M059J (cell line): ENCODE measurements around the gene MRPL28. TPM values are rescaled to one million over a fixed set of nuclear protein-coding genes. Genes with fewer than 3 reads are reported as not detected.
A peak's percentile ranks its signal among the peaks of the same experiment; 100 is the strongest.
"Not testable (repeated sequence)": the region's sequence is repeated elsewhere in the genome, so short reads cannot be mapped to it uniquely, and the experiment has no call there.

ENCODE experiments used
- DNase-seq: peaks from one replicate; pipeline ENCODE4 v3.0.0-alpha.2; 2012; ENCODE audit warnings: low read depth
- total RNA-seq: library from RNA; depleted of rRNA; stranded (reverse); fragments of >200 nt; shearing (Covaris generic); gene quantifications from 2 replicates; pipeline ENCODE4 v1.2.3, GENCODE V29; 2014

MRPL28 gene
- total RNA-seq, 1 experiment from 2014 or later, result 177 TPM

- DNase-seq, result no peak
Observed at GRCh38 chr16:360698-361336, 9.5 kb downstream of the MRPL28 start.

GRCh38 chr16:359871-360697 is 10.3 kb downstream of the MRPL28 start:
- DNase-seq, result no peak

GRCh38 chr16:359067-359763 is 11.1 kb downstream of the MRPL28 start:
- DNase-seq, result no peak

GRCh38 chr16:356741-357140 is 13.6 kb downstream of the MRPL28 start:
- DNase-seq, result no peak

GRCh38 chr16:354971-355461 is 15.3 kb downstream of the MRPL28 start:
- no peak for DNase-seq

- no peak for DNase-seq
Observed at GRCh38 chr16:354291-354881, 16.0 kb downstream of the MRPL28 start.

GRCh38 chr16:353404-354290 is 16.7 kb downstream of the MRPL28 start:
- DNase-seq, result no peak

GRCh38 chr16:352547-353403 is 17.6 kb downstream of the MRPL28 start, which contains the start of gene AXIN1:
TSS of gene AXIN1 (minus strand) at chr16:352723. CDS start at chr16:347025, 5,698 bp downstream.
- peak; percentile 92 for DNase-seq

GRCh38 chr16:351804-352520 is 18.4 kb downstream of the MRPL28 start:
- DNase-seq, result peak; percentile 25

- no peak for DNase-seq
Observed at GRCh38 chr16:350203-350602, 20.1 kb downstream of the MRPL28 start.

GRCh38 chr16:349211-349610 is 21.1 kb downstream of the MRPL28 start:
- DNase-seq, result no peak

- DNase-seq, result not testable (repeated sequence)
Observed at GRCh38 chr16:348495-348894, 21.8 kb downstream of the MRPL28 start.

- DNase-seq, result no peak
Observed at GRCh38 chr16:347203-347602, 23.1 kb downstream of the MRPL28 start.

- peak; percentile 46 for DNase-seq
Observed at GRCh38 chr16:346587-346986, 23.8 kb downstream of the MRPL28 start.

- no peak for DNase-seq
Observed at GRCh38 chr16:345772-346171, 24.6 kb downstream of the MRPL28 start.

GRCh38 chr16:342455-343213 is 27.7 kb downstream of the MRPL28 start:
- DNase-seq, result no peak

- DNase-seq, result not testable (repeated sequence)
Observed at GRCh38 chr16:341974-342336, 28.4 kb downstream of the MRPL28 start.
